SK-N-MC (cell line): ENCODE data around the gene TAF1B.
A peak's percentile ranks its signal among the peaks of the same experiment; 100 is the strongest.

Source experiments
- DNase-seq: peaks from one replicate; pipeline ENCODE4 v3.0.0-alpha.2; 2011; ENCODE audit warnings: low read depth, low spot score
- H3K27ac ChIP-seq: fragments of 200-600 bp; sonication (generic); 2 replicates; pipeline ENCODE4 v1.5.1; 2016; ENCODE audit warnings: mixed run types
- H3K36me3 ChIP-seq: fragments of 200-600 bp; sonication (generic); 2 replicates; pipeline ENCODE4 v1.6.1; 2017; ENCODE audit warnings: antibody characterized with exemption, low read length, mixed read lengths; ENCODE audit not compliant: insufficient read depth
- H3K4me3 ChIP-seq: fragments of 200-600 bp; sonication (generic); 2 replicates; pipeline ENCODE4 v1.5.1; 2016
- H3K9ac ChIP-seq: fragments of 200-600 bp; sonication (generic); 2 replicates; pipeline ENCODE4 v1.8.0; 2017; ENCODE audit warnings: mixed run types, mixed read lengths; ENCODE audit not compliant: insufficient read length
- H3K9me3 ChIP-seq: fragments of 200-600 bp; sonication (generic); 2 replicates; pipeline ENCODE4 v1.6.1; 2017; ENCODE audit warnings: low read depth, mild to moderate bottlenecking, antibody characterized with exemption, low read length, moderate library complexity, mixed read lengths
- EZH2 ChIP-seq: fragments of 200-600 bp; sonication (generic); IDR thresholded peaks from one replicate; pipeline ENCODE4 v1.6.1; 2017; ENCODE audit warnings: antibody characterized with exemption
- FOXP2 ChIP-seq: optimal IDR thresholded peaks from 2 replicates; pipeline ENCODE3; 2011; ENCODE audit warnings: mild to moderate bottlenecking, moderate library complexity; ENCODE audit not compliant: insufficient read depth; ENCODE audit errors: extremely low read length, control extremely low read depth
- POLR2AphosphoS5 ChIP-seq: IDR thresholded peaks from 2 replicates; pipeline ENCODE4 v1.6.1; 2012; ENCODE audit warnings: mild to moderate bottlenecking, low read depth, low read length, borderline replicate concordance

Gene TAF1B

DNA sequence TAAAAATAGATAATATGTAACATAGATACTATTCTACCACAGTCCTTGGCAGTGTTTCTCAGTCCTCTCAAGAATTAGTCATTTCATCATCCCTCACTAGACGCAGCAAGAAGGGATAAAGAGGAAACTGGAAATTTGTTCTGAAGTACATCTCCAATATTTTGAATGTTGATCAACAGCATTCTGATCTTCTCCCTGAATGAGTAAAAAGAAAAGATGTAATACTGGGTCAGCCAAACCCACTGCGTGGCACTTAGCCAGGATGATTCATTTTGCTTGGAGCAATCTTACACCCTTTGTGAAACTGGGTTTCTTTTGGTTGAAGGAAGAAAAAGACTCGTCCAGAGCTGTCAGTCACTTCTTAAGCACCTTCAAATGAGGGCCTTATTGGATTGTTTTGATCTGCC, 54.1 kb downstream of the TAF1B start:
- Histone ChIP-seq H3K4me3 (no peak overlapping the region), H3K27ac (peak overlapping the region; percentile 44; the same call in 1 of the 2 replicates), H3K36me3 (peaks cover 9% of the 10 kb centered on the region), H3K9ac (no peak overlapping the region), H3K9me3 (no peaks in the 10 kb centered on the region)
- no peak for DNase-seq
- no peak for TF ChIP-seq FOXP2
- no peak for TF ChIP-seq EZH2
- TF ChIP-seq POLR2AphosphoS5 = no peak

- H3K4me3 ChIP-seq = no peak overlapping the region
- H3K27ac ChIP-seq = peak overlapping the region; percentile 58
- DNase-seq = no peak
- no peak overlapping the region for H3K9ac ChIP-seq
- H3K9me3 ChIP-seq = no peaks in the 10 kb centered on the region
- no peak for TF ChIP-seq EZH2
- TF ChIP-seq FOXP2 = no peak
- no peak for TF ChIP-seq POLR2AphosphoS5
- peaks cover 5% of the 10 kb centered on the region for H3K36me3 ChIP-seq
These were observed 54.6 kb downstream of the TAF1B start for GRCh38 chr2:9897846-9898245.

DNA sequence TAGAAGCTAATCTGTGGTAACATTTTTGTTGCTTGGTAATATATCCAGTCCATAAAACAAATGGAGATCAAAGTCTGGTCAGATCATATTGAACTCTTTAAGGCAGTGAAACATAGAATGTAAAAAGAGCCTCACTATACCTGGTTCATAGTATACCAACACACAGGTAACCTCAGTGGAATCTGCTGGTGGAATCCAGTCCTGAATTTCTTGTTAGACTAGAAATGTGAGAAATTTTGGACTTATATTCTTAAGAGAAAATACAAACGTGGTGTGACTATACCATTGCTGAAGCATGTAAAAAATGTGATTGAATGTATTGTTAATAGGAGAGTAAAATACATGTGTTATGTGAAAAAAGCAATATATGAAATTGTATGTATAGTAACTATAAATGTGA, 62.1 kb downstream of the TAF1B start:
- no peak for DNase-seq
- Histone ChIP-seq H3K9me3 (no peaks in the 10 kb centered on the region), H3K36me3 (peaks cover 28% of the 10 kb centered on the region), H3K9ac (no peak overlapping the region), H3K27ac (no peak overlapping the region), H3K4me3 (no peak overlapping the region)
- TF ChIP-seq POLR2AphosphoS5 = no peak
- TF ChIP-seq EZH2 = no peak
- no peak for TF ChIP-seq FOXP2

DNA sequence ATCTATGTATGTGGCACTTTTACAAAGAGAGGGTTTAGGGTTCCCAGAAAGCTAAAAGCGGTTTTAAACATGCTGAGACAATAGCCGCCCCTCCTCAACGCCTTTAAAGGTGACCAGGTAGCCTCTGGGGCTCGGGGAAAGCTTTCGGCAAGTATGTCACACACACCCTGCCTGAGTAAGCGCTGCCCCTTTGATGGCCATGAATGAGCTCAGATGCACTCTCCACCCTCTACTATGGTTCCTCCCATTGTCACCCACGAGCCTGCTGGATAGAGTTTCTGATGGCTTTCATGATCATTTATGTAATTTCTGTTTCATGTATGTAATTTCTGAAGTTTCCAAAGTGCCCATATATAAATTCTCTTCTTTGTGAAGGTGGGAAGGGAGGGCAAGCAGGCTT, 64.1 kb downstream of the TAF1B start:
- no peak for DNase-seq
- Histone ChIP-seq H3K9ac (no peak overlapping the region), H3K36me3 (peaks cover 46% of the 10 kb centered on the region), H3K9me3 (no peaks in the 10 kb centered on the region), H3K27ac (no peak overlapping the region), H3K4me3 (no peak overlapping the region)
- TF ChIP-seq POLR2AphosphoS5 (no peak), EZH2 (no peak), FOXP2 (no peak)

GRCh38 chr2:9908639-9909038, 65.4 kb downstream of the TAF1B start:
- H3K4me3 ChIP-seq = no peak overlapping the region
- no peak overlapping the region for H3K27ac ChIP-seq
- H3K9me3 ChIP-seq = no peaks in the 10 kb centered on the region
- TF ChIP-seq EZH2 = no peak
- no peak for TF ChIP-seq FOXP2
- TF ChIP-seq POLR2AphosphoS5 = no peak
- H3K9ac ChIP-seq = no peak overlapping the region
- H3K36me3 ChIP-seq = peaks cover 59% of the 10 kb centered on the region
- DNase-seq = no peak

DNA sequence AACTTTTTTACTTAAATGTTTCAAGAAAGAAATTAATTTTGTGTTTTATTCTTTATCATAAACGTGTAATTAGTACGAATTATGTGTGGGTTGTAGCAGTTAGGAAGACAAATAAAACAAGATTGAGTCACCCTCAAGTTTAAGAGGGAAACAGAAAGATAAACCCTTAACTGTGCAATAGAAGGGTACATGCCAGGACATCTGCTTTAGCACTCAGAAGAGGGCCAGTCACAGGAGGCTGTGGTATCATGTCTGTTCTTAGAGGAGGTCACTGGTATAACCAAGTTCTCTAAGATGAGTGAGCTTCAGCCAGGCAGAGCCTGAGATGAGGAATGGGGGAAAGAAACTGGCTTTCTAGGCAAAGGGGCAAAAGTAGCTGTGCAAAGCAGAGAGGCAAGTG, 65.8 kb downstream of the TAF1B start:
- TF ChIP-seq POLR2AphosphoS5 (no peak), FOXP2 (no peak)
- H3K27ac ChIP-seq = no peak overlapping the region
- no peak overlapping the region for H3K9ac ChIP-seq
- H3K4me3 ChIP-seq = no peak overlapping the region
- H3K36me3 ChIP-seq = peaks cover 61% of the 10 kb centered on the region
- no peaks in the 10 kb centered on the region for H3K9me3 ChIP-seq
- no peak for DNase-seq

DNA sequence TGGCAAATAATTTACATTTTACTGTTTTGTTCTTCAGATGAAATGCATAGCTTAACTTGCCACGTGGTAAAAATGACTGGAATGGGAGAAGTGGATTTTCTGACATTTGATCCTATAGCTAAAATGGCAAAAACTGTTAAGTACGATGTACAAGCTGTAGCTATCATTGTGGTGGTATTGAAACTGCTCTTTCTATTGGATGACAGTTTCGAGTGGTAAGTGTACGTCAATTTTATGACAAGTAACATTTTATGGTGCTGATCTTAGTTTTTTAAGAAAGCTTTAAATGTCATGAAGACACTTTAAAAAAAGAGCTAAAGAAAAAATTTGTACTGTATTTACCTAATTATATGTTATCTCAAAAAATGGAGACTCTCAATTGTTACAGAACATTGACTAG, 67.4 kb downstream of the TAF1B start:
- peaks cover 63% of the 10 kb centered on the region for H3K36me3 ChIP-seq
- no peaks in the 10 kb centered on the region for H3K9me3 ChIP-seq
- no peak for DNase-seq
- no peak overlapping the region for H3K4me3 ChIP-seq
- no peak overlapping the region for H3K9ac ChIP-seq
- H3K27ac ChIP-seq = no peak overlapping the region
- TF ChIP-seq POLR2AphosphoS5 (no peak), EZH2 (no peak)

GRCh38 chr2:9912468-9912867, 69.2 kb downstream of the TAF1B start:
- DNase-seq = no peak
- no peak overlapping the region for H3K4me3 ChIP-seq
- H3K9ac ChIP-seq = no peak overlapping the region
- peaks cover 65% of the 10 kb centered on the region for H3K36me3 ChIP-seq
- no peak overlapping the region for H3K27ac ChIP-seq
- no peak for TF ChIP-seq EZH2
- TF ChIP-seq FOXP2 = no peak
- TF ChIP-seq POLR2AphosphoS5 = no peak
- H3K9me3 ChIP-seq = no peaks in the 10 kb centered on the region

DNA sequence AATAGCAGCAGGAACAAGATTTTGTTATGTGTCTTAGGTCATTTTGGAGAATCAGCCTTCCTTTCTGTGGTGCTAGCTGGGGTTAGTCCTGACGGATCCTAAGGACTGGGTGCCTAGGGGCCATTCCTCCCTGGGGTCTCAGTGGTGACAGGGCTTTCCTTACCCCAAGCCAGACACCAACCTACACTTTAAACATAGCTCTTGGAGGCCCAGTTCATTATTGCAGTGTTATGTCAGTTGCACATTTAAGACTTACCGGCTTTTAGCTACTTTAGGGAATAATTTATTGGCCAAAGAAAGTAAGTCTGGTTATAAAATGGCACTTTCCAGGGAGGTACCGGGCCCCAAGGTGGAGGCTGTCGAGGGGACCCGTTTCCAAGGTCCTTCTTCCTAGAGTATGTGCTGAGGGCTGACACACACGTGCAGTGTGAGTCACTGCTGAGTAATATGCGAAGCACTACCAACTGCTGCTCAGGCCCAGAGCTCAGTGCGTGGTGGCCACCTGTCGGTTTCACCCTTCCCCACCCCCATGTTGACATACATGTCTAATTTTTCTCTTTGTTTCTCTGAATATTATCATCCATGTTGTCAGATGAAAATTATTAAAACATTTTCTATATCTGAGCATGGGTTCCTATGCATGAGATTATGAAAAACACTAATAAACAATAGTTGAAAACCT, 71.3 kb downstream of the TAF1B start:
- no peak for DNase-seq
- Histone ChIP-seq H3K9me3 (no peaks in the 10 kb centered on the region), H3K9ac (no peak overlapping the region), H3K4me3 (no peak overlapping the region), H3K36me3 (peaks cover 76% of the 10 kb centered on the region), H3K27ac (no peak overlapping the region)
- TF ChIP-seq EZH2 (no peak), POLR2AphosphoS5 (no peak), FOXP2 (no peak)
